HG03039 (cell line): ENCODE data around the gene SELENOO.

Experiments
- ATAC-seq: cut with Tn5 transposase; IDR thresholded peaks from one replicate; pipeline ENCODE4 v1.9.1; 2021; ENCODE audit warnings: mild to moderate bottlenecking, moderate library complexity; ENCODE audit not compliant: unreplicated experiment

Gene SELENOO

GRCh38 chr22:50171319-50171964 is 29.4 kb upstream of the SELENOO start:
- no peak for ATAC-seq

- ATAC-seq: no peak
Measured at GRCh38 chr22:50171965-50172421, 28.8 kb upstream of the SELENOO start.

- no peak for ATAC-seq
Measured at GRCh38 chr22:50173311-50173982, 27.4 kb upstream of the SELENOO start.

GRCh38 chr22:50173983-50174355 is 26.8 kb upstream of the SELENOO start:
- no peak for ATAC-seq

- ATAC-seq: no peak
Measured at GRCh38 chr22:50174382-50175190, 26.2 kb upstream of the SELENOO start.

- ATAC-seq: no peak
Measured at GRCh38 chr22:50175191-50175461, 25.7 kb upstream of the SELENOO start.

- ATAC-seq: no peak
Measured at GRCh38 chr22:50175921-50176849, 24.6 kb upstream of the SELENOO start.

GRCh38 chr22:50176850-50177536 is 23.8 kb upstream of the SELENOO start:
- no peak for ATAC-seq

- no peak for ATAC-seq
Measured at GRCh38 chr22:50177537-50178470, 23.0 kb upstream of the SELENOO start.

- no peak for ATAC-seq
Measured at GRCh38 chr22:50178471-50178864, 22.3 kb upstream of the SELENOO start.

- ATAC-seq: no peak
Measured at GRCh38 chr22:50178871-50179869, 21.6 kb upstream of the SELENOO start.

- no peak for ATAC-seq
Measured at GRCh38 chr22:50179937-50180726, 20.7 kb upstream of the SELENOO start.

GRCh38 chr22:50180727-50181521 is 19.9 kb upstream of the SELENOO start:
- no peak for ATAC-seq

GRCh38 chr22:50182176-50183081 is 18.4 kb upstream of the SELENOO start:
- no peak for ATAC-seq

GRCh38 chr22:50183141-50183971 is 17.5 kb upstream of the SELENOO start:
- ATAC-seq: no peak
